Measurements from ENCODE around the gene BAAT.

GRCh38 chr9:101397746-101398067 is 12.9 kb upstream of the BAAT start:
- TF ChIP-seq CTCF (IDR thresholded peaks at IDR 0.05) (no peak), POLR2A (IDR thresholded peaks at IDR 0.05) (no peak)
